ENCODE measurements around the gene HHIPL2.

Gene HHIPL2

DNA sequence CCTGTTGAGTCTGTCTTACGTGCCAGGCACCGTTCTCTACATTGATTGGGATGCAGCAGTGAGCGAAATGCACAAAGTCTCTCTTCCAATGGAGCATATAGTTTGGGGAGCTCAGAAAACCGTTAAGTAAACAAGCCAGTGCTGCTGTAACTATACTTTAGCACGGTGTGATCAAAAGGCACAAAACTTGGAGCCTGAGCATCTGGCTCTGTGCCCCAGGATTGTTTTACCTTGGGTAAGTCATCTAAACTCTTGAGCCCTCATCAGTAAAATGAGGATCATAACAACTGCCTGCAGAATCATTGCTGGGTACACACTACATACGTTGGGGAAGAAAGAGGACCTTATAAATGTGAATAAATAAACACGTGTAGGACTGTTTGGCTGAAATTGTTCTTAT lies 1.8 kb downstream of the HHIPL2 start:
- Histone ChIP-seq H3K36me3 (ENCODE audit: control insufficient read depth, insufficient read depth, low read length) (no peaks in the 10 kb centered on the region), H3K9me3 (ENCODE audit: control insufficient read depth, low read length) (no peaks in the 10 kb centered on the region), H3K27ac (ENCODE audit: insufficient read depth, low read length, poor library complexity, severe bottlenecking) (no peak overlapping the region), H3K27me3 (replicated peaks; ENCODE audit: control insufficient read depth, insufficient read depth, low read length, poor library complexity, severe bottlenecking) (peaks cover 3% of the 10 kb centered on the region), H3K4me3 (ENCODE audit: insufficient read depth, low read depth, low read length, poor library complexity, severe bottlenecking) (no peak overlapping the region), H3K4me1 (ENCODE audit: control insufficient read depth, insufficient read depth, low read length, poor library complexity, severe bottlenecking) (no peaks in the 10 kb centered on the region)
- no peak for DNase-seq

DNA sequence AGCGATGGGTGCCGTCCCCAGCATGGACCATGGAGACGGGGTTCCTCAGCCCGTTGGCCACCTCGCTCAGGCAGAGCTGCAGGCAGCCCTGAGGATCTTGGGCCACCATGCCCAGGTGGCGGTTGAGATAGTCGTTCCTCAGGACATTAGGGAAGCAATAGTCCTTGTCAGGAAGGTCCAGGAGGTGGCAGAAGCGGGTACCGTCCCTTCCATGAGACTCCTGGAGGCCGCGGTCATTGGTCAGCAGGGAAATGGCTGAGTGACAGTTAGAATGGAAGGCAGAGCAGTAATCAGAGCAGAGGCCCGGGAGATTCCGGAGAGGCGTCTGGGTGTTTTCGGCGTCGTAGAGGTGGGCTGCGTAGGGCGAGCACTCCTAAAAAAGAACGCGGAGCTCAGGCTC lies 4.1 kb downstream of the HHIPL2 start:
- no peak for DNase-seq
- H3K27ac ChIP-seq (ENCODE audit: insufficient read depth, low read length, poor library complexity, severe bottlenecking), result no peak overlapping the region
- H3K27me3 ChIP-seq (replicated peaks; ENCODE audit: control insufficient read depth, insufficient read depth, low read length, poor library complexity, severe bottlenecking), result peaks cover 3% of the 10 kb centered on the region
- H3K9me3 ChIP-seq (ENCODE audit: control insufficient read depth, low read length), result no peaks in the 10 kb centered on the region
- no peaks in the 10 kb centered on the region for H3K36me3 ChIP-seq (ENCODE audit: control insufficient read depth, insufficient read depth, low read length)
- no peak overlapping the region for H3K4me3 ChIP-seq (ENCODE audit: insufficient read depth, low read depth, low read length, poor library complexity, severe bottlenecking)
- H3K4me1 ChIP-seq (ENCODE audit: control insufficient read depth, insufficient read depth, low read length, poor library complexity, severe bottlenecking), result no peaks in the 10 kb centered on the region

DNA sequence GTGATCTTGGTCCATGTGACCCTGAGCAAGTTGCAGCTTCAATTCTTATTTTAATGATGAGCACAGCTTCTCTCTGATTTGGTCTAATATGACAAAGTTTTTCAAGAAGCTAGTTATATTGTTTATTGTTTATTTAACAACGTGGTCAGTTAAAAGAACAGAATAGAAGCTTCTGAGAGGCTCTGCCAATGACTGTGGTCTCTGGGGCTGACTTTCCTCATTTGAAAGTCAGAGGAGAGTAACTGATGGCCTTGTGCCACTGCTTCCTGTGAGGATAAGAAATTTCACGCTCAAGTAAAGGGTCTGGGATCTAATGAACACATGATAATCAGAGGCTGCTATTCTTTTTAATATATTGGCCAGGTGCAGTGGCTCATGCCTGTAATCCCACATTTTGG lies 7.3 kb downstream of the HHIPL2 start:
- H3K4me1 ChIP-seq (ENCODE audit: control insufficient read depth, insufficient read depth, low read length, poor library complexity, severe bottlenecking), result no peaks in the 10 kb centered on the region
- DNase-seq, result no peak
- H3K9me3 ChIP-seq (ENCODE audit: control insufficient read depth, low read length), result no peaks in the 10 kb centered on the region

DNA sequence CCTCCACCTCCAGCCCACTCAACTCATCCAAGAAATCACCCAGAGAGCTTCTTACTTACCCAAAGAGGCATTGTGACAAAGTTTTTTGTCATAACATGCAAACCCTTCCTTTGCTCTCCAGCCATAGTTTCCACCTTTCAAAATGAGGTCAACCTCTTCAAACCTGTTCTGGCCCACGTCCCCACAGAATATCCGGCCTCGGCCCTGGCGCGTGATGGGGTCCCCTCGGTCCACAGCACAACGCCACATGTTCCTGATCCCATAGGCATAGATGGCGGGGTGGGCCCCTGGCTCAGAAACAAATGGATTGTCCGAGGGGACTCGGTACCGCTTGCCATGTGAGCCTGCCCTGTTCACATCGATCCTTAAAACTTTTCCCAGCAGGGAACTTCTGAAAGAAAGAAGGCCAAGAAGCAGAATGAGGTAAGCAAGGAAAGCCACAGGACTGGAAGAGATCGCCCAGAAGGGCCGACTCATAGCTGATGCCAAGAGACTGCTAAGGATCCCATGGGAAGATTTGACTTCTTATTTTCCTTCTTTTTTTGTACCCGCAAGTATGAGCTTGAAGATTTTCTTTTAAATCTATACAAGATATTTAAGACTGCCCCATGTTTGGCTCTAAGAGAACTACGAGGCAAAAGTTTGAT lies 7.8 kb downstream of the HHIPL2 start:
- Histone ChIP-seq H3K4me3 (ENCODE audit: insufficient read depth, low read depth, low read length, poor library complexity, severe bottlenecking) (no peak overlapping the region), H3K27me3 (replicated peaks; ENCODE audit: control insufficient read depth, insufficient read depth, low read length, poor library complexity, severe bottlenecking) (peaks cover 3% of the 10 kb centered on the region), H3K4me1 (ENCODE audit: control insufficient read depth, insufficient read depth, low read length, poor library complexity, severe bottlenecking) (no peaks in the 10 kb centered on the region), H3K27ac (ENCODE audit: insufficient read depth, low read length, poor library complexity, severe bottlenecking) (no peak overlapping the region), H3K36me3 (ENCODE audit: control insufficient read depth, insufficient read depth, low read length) (no peaks in the 10 kb centered on the region), H3K9me3 (ENCODE audit: control insufficient read depth, low read length) (no peaks in the 10 kb centered on the region)
- DNase-seq, result no peak

More for the DNA sequence above, 7.3 kb downstream of the HHIPL2 start:
- Histone ChIP-seq H3K27ac (ENCODE audit: insufficient read depth, low read length, poor library complexity, severe bottlenecking) (no peak overlapping the region), H3K36me3 (ENCODE audit: control insufficient read depth, insufficient read depth, low read length) (no peaks in the 10 kb centered on the region), H3K4me3 (ENCODE audit: insufficient read depth, low read depth, low read length, poor library complexity, severe bottlenecking) (no peak overlapping the region), H3K27me3 (replicated peaks; ENCODE audit: control insufficient read depth, insufficient read depth, low read length, poor library complexity, severe bottlenecking) (peaks cover 3% of the 10 kb centered on the region)

DNA sequence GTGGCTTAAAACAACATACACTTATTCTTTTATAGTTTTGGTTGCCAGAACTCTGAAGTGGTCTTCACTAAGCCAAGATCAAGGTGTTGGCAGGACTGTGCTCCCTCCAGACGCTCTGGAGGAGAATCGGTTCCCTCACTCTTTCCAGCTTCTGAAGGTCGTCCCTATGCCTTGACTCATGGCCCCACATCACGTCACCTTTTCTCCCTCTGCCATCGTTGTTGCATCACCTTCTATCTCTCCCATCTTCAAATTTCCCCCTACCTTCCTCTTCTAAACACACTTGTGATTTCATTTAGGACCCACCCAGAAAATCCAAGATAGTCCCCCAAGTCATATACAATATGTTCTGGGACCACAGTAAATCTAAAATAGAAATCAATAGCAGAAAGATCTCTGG lies 12.4 kb downstream of the HHIPL2 start:
- no peak for DNase-seq
- Histone ChIP-seq H3K4me1 (ENCODE audit: control insufficient read depth, insufficient read depth, low read length, poor library complexity, severe bottlenecking) (no peaks in the 10 kb centered on the region), H3K9me3 (ENCODE audit: control insufficient read depth, low read length) (no peaks in the 10 kb centered on the region), H3K27me3 (replicated peaks; ENCODE audit: control insufficient read depth, insufficient read depth, low read length, poor library complexity, severe bottlenecking) (no peaks in the 10 kb centered on the region), H3K4me3 (ENCODE audit: insufficient read depth, low read depth, low read length, poor library complexity, severe bottlenecking) (no peak overlapping the region), H3K27ac (ENCODE audit: insufficient read depth, low read length, poor library complexity, severe bottlenecking) (no peak overlapping the region), H3K36me3 (ENCODE audit: control insufficient read depth, insufficient read depth, low read length) (no peaks in the 10 kb centered on the region)

DNA sequence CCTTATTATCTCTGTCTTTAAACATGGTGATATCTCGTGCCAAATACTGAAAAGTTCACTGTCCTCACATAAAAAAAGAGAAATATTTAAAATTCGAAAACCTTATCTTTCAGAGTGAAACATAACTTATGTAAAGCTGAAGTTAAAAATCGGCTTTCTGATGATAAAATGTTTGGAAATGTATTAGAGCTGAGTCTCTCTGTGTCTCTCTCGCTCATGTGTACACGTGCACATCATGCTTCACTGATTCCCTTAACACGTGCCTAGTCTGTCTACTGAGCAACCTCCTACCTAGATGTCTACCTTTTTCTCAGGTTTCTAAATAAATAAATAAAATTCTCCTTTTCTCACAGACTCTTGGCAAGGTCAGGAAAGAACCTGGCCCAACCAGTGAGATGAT lies 17.1 kb downstream of the HHIPL2 start:
- Histone ChIP-seq H3K27ac (ENCODE audit: insufficient read depth, low read length, poor library complexity, severe bottlenecking) (no peak overlapping the region), H3K4me1 (ENCODE audit: control insufficient read depth, insufficient read depth, low read length, poor library complexity, severe bottlenecking) (no peaks in the 10 kb centered on the region), H3K4me3 (ENCODE audit: insufficient read depth, low read depth, low read length, poor library complexity, severe bottlenecking) (no peak overlapping the region), H3K27me3 (replicated peaks; ENCODE audit: control insufficient read depth, insufficient read depth, low read length, poor library complexity, severe bottlenecking) (no peaks in the 10 kb centered on the region), H3K9me3 (ENCODE audit: control insufficient read depth, low read length) (no peaks in the 10 kb centered on the region), H3K36me3 (ENCODE audit: control insufficient read depth, insufficient read depth, low read length) (no peaks in the 10 kb centered on the region)
- no peak for DNase-seq

DNA sequence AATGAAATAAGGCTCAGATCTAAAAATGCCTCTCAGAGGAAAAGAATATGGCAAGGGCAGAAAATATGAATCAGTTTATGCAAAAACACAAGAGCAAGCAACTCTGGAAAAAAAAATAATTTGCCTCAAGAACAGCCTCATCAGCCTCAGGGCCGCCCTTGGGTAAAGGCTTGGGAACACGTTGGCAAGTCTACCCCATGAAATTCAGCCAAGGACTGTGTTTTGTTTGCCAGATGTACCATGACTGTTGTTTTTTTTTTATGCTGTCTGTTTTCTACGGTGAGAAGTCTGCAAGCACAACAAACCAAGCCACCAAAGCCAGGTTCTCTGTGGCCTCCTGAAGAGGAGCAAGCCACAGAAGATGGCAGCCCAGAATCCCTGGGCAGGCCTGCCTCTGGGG lies 18.0 kb downstream of the HHIPL2 start:
- H3K4me1 ChIP-seq (ENCODE audit: control insufficient read depth, insufficient read depth, low read length, poor library complexity, severe bottlenecking), result no peaks in the 10 kb centered on the region

DNA sequence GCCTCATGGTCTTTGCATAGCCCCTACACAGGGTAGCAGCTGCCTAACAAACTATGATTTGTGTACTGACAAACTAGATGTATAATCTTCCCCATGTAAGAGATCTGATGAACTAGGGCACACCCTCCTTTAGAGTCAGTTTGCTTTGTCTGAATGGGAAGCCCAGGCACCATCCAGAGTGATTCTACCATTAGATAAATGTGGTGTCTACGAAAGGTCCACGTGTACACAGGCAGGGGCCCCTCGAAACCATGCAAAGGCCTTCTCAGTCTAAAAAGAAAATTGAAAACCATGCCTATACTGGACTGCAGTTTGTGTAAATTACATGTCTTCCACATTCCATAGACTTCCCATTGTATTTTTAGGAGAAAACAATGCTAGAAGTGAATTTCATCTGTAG lies 18.7 kb downstream of the HHIPL2 start:
- Histone ChIP-seq H3K27me3 (replicated peaks; ENCODE audit: control insufficient read depth, insufficient read depth, low read length, poor library complexity, severe bottlenecking) (no peaks in the 10 kb centered on the region), H3K9me3 (ENCODE audit: control insufficient read depth, low read length) (no peaks in the 10 kb centered on the region)
- no peak for DNase-seq

More for the DNA sequence above, 18.0 kb downstream of the HHIPL2 start:
- no peaks in the 10 kb centered on the region for H3K9me3 ChIP-seq (ENCODE audit: control insufficient read depth, low read length)
- H3K27ac ChIP-seq (ENCODE audit: insufficient read depth, low read length, poor library complexity, severe bottlenecking), result no peak overlapping the region
- H3K27me3 ChIP-seq (replicated peaks; ENCODE audit: control insufficient read depth, insufficient read depth, low read length, poor library complexity, severe bottlenecking), result no peaks in the 10 kb centered on the region
- DNase-seq, result no peak
- H3K36me3 ChIP-seq (ENCODE audit: control insufficient read depth, insufficient read depth, low read length), result no peaks in the 10 kb centered on the region
- H3K4me3 ChIP-seq (ENCODE audit: insufficient read depth, low read depth, low read length, poor library complexity, severe bottlenecking), result no peak overlapping the region

DNA sequence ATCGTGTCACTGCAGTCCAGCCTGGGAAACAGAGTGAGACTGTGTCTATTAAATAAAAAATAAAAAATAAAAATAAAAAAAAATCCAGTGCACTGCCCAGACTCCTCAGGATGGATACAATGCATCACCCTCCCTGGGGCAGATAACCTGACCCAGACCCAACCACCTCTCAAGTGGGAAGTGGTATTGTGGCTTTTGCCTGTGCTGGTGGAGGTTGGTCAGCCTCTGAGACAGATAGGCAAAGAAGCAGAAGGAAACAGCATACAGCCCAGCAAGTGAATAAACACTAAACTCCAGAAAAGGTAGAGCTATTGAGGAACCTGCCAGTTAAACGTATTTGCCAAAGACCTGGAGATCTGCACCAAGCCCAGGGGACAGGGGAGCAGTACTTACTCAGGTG lies 22.0 kb downstream of the HHIPL2 start:
- Histone ChIP-seq H3K4me1 (ENCODE audit: control insufficient read depth, insufficient read depth, low read length, poor library complexity, severe bottlenecking) (no peaks in the 10 kb centered on the region), H3K9me3 (ENCODE audit: control insufficient read depth, low read length) (no peaks in the 10 kb centered on the region), H3K27ac (ENCODE audit: insufficient read depth, low read length, poor library complexity, severe bottlenecking) (no peak overlapping the region), H3K4me3 (ENCODE audit: insufficient read depth, low read depth, low read length, poor library complexity, severe bottlenecking) (no peak overlapping the region), H3K36me3 (ENCODE audit: control insufficient read depth, insufficient read depth, low read length) (no peaks in the 10 kb centered on the region), H3K27me3 (replicated peaks; ENCODE audit: control insufficient read depth, insufficient read depth, low read length, poor library complexity, severe bottlenecking) (no peaks in the 10 kb centered on the region)
- DNase-seq, result no peak

More for the DNA sequence above, 18.7 kb downstream of the HHIPL2 start:
- Histone ChIP-seq H3K4me1 (ENCODE audit: control insufficient read depth, insufficient read depth, low read length, poor library complexity, severe bottlenecking) (no peaks in the 10 kb centered on the region), H3K27ac (ENCODE audit: insufficient read depth, low read length, poor library complexity, severe bottlenecking) (no peak overlapping the region), H3K4me3 (ENCODE audit: insufficient read depth, low read depth, low read length, poor library complexity, severe bottlenecking) (no peak overlapping the region), H3K36me3 (ENCODE audit: control insufficient read depth, insufficient read depth, low read length) (no peaks in the 10 kb centered on the region)

DNA sequence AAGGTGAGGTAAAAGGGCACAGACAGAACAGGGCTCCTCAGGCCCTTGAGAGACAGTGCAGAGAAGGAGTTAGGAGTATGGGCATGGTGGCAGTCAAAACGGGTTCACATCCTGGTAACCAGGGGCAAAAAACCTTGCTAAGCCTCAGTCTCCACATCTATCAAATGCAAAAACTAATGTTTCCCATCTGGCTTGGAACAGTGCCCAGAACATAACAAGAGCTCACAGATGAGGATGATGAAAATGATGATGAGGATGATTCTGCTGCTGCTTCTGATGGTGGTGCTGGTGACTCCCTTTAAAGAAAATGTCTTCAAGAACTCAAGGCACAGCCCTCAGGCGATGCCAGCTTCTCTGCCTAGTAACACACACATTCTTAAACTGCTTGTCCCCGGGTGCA lies 24.1 kb downstream of the HHIPL2 start:
- Histone ChIP-seq H3K4me3 (ENCODE audit: insufficient read depth, low read depth, low read length, poor library complexity, severe bottlenecking) (no peak overlapping the region), H3K36me3 (ENCODE audit: control insufficient read depth, insufficient read depth, low read length) (no peaks in the 10 kb centered on the region), H3K27me3 (replicated peaks; ENCODE audit: control insufficient read depth, insufficient read depth, low read length, poor library complexity, severe bottlenecking) (no peaks in the 10 kb centered on the region), H3K4me1 (ENCODE audit: control insufficient read depth, insufficient read depth, low read length, poor library complexity, severe bottlenecking) (no peaks in the 10 kb centered on the region), H3K27ac (ENCODE audit: insufficient read depth, low read length, poor library complexity, severe bottlenecking) (no peak overlapping the region), H3K9me3 (ENCODE audit: control insufficient read depth, low read length) (no peaks in the 10 kb centered on the region)
- DNase-seq, result no peak
